ENCODE data around the gene ABT1. TPM values are rescaled to one million over a fixed set of nuclear protein-coding genes. Genes with fewer than 3 reads are reported as not detected.
A peak's percentile ranks its signal among the peaks of the same experiment; 100 is the strongest.

Gene ABT1
- total RNA-seq, 1 experiment from 2014 or later = 35.1 TPM

GRCh38 chr6:26569433-26569764 is 27.4 kb upstream of the ABT1 start:
- in situ Hi-C loops (cut with HindIII; ENCODE audit: low pct_unique_long_range_greater_than_20kb, low sequenced_read_pairs) = no loop called here
- no peak for DNase-seq (ENCODE audit: low read depth, low spot score)

GRCh38 chr6:26570027-26570809 is 26.5 kb upstream of the ABT1 start:
- in situ Hi-C loops (cut with HindIII; ENCODE audit: low pct_unique_long_range_greater_than_20kb, low sequenced_read_pairs) = no loop called here
- DNase-seq (ENCODE audit: low read depth, low spot score) = no peak

GRCh38 chr6:26571592-26572296 is 25.0 kb upstream of the ABT1 start:
- DNase-seq (ENCODE audit: low read depth, low spot score) = peak; percentile 97
- in situ Hi-C loops (cut with HindIII; ENCODE audit: low pct_unique_long_range_greater_than_20kb, low sequenced_read_pairs) = no loop called here

- DNase-seq (ENCODE audit: low read depth, low spot score) = peak; percentile 92
- in situ Hi-C loops (cut with HindIII; ENCODE audit: low pct_unique_long_range_greater_than_20kb, low sequenced_read_pairs) = no loop called here
These were observed 21.2 kb upstream of the ABT1 start for GRCh38 chr6:26575494-26575939.

- DNase-seq (ENCODE audit: low read depth, low spot score) = peak; percentile 27
These were observed 20.3 kb upstream of the ABT1 start for GRCh38 chr6:26576407-26576843.

GRCh38 chr6:26576929-26577719 is 19.6 kb upstream of the ABT1 start:
- DNase-seq (ENCODE audit: low read depth, low spot score) = peak; percentile 92
- in situ Hi-C loops (cut with HindIII; ENCODE audit: low pct_unique_long_range_greater_than_20kb, low sequenced_read_pairs) = no loop called here

More at GRCh38 chr6:26576407-26576843, 20.3 kb upstream of the ABT1 start:
- in situ Hi-C loops (cut with HindIII; ENCODE audit: low pct_unique_long_range_greater_than_20kb, low sequenced_read_pairs) = no loop called here

GRCh38 chr6:26577720-26578072 is 19.1 kb upstream of the ABT1 start:
- in situ Hi-C loops (cut with HindIII; ENCODE audit: low pct_unique_long_range_greater_than_20kb, low sequenced_read_pairs) = no loop called here
- DNase-seq (ENCODE audit: low read depth, low spot score) = no peak

- in situ Hi-C loops (cut with HindIII; ENCODE audit: low pct_unique_long_range_greater_than_20kb, low sequenced_read_pairs) = no loop called here
- no peak for DNase-seq (ENCODE audit: low read depth, low spot score)
These were observed 18.5 kb upstream of the ABT1 start for GRCh38 chr6:26578279-26578678.

- in situ Hi-C loops (cut with HindIII; ENCODE audit: low pct_unique_long_range_greater_than_20kb, low sequenced_read_pairs) = no loop called here
These were observed 18.0 kb upstream of the ABT1 start for GRCh38 chr6:26578741-26579140.

GRCh38 chr6:26581164-26581915 is 15.4 kb upstream of the ABT1 start:
- in situ Hi-C loops (cut with HindIII; ENCODE audit: low pct_unique_long_range_greater_than_20kb, low sequenced_read_pairs) = no loop called here
- DNase-seq (ENCODE audit: low read depth, low spot score) = no peak

More at GRCh38 chr6:26578741-26579140, 18.0 kb upstream of the ABT1 start:
- DNase-seq (ENCODE audit: low read depth, low spot score) = no peak

GRCh38 chr6:26588965-26589364 is 7.8 kb upstream of the ABT1 start:
- no peak for DNase-seq (ENCODE audit: low read depth, low spot score)
- in situ Hi-C loops (cut with HindIII; ENCODE audit: low pct_unique_long_range_greater_than_20kb, low sequenced_read_pairs) = no loop called here

GRCh38 chr6:26592649-26593048 is 4.1 kb upstream of the ABT1 start:
- in situ Hi-C loops (cut with HindIII; ENCODE audit: low pct_unique_long_range_greater_than_20kb, low sequenced_read_pairs) = no loop called here
- DNase-seq (ENCODE audit: low read depth, low spot score) = peak; percentile 69

GRCh38 chr6:26593278-26594130 is 3.2 kb upstream of the ABT1 start:
- DNase-seq (ENCODE audit: low read depth, low spot score) = no peak
- in situ Hi-C loops (cut with HindIII; ENCODE audit: low pct_unique_long_range_greater_than_20kb, low sequenced_read_pairs) = no loop called here

- in situ Hi-C loops (cut with HindIII; ENCODE audit: low pct_unique_long_range_greater_than_20kb, low sequenced_read_pairs) = no loop called here
- DNase-seq (ENCODE audit: low read depth, low spot score) = no peak
These were observed 2.6 kb upstream of the ABT1 start for GRCh38 chr6:26594131-26594498.

- in situ Hi-C loops (cut with HindIII; ENCODE audit: low pct_unique_long_range_greater_than_20kb, low sequenced_read_pairs) = no loop called here
These were observed 1.8 kb upstream of the ABT1 start for GRCh38 chr6:26594730-26595632.

GRCh38 chr6:26595669-26596269 is 984 bp upstream of the ABT1 start:
- DNase-seq (ENCODE audit: low read depth, low spot score) = peak; percentile 94
- in situ Hi-C loops (cut with HindIII; ENCODE audit: low pct_unique_long_range_greater_than_20kb, low sequenced_read_pairs) = no loop called here

More at GRCh38 chr6:26594730-26595632, 1.8 kb upstream of the ABT1 start:
- peak; percentile 94 for DNase-seq (ENCODE audit: low read depth, low spot score)

Data from SK-MEL-5 (cell line).